Upper lobe of left lung (tissue), 6 donors: ENCODE measurements around the gene UMAD1. TPM values are rescaled to one million over a fixed set of nuclear protein-coding genes. Genes with fewer than 3 reads are reported as not detected.

Source experiments
- ATAC-seq, 2 donors: fragments of 200-7000 bp; cut with Tn5 transposase; one replicate each; pipeline ENCODE4 v1.9.1; 2022; ENCODE audit warnings: mild to moderate bottlenecking in 2 of 2, moderate library complexity in 2 of 2; ENCODE audit not compliant: low FRiP score in 2 of 2
- DNase-seq, 2 donors: peaks; one replicate each; pipeline ENCODE4 v3.0.0-alpha.2; 2019 to 2020
- H3K27ac ChIP-seq, 4 donors: fragments of 200-600 bp; sonication (generic); one replicate each; pipeline ENCODE4 v1.5.1; 2016 to 2019
- H3K27me3 ChIP-seq, 4 donors: fragments of 200-600 bp; sonication (generic); one replicate each; pipeline ENCODE4 v1.5.1; 2017 to 2019
- H3K36me3 ChIP-seq, 4 donors: fragments of 200-600 bp; sonication (generic); one replicate each; pipeline ENCODE4 v1.5.1; 2016 to 2019
- H3K4me1 ChIP-seq, 4 donors: fragments of 200-600 bp; sonication (generic); one replicate each; pipeline ENCODE4 v1.5.1; 2018 to 2019
- H3K4me3 ChIP-seq, 4 donors: fragments of 200-600 bp; sonication (generic); one replicate each; pipeline ENCODE4 v1.5.1; 2017 to 2019; ENCODE audit warnings: mild to moderate bottlenecking in 2 of 4, moderate library complexity in 1 of 4
- H3K9me3 ChIP-seq, 4 donors: fragments of 200-600 bp; sonication (generic); one replicate each; pipeline ENCODE4 v1.5.1; 2018 to 2019
- EP300 ChIP-seq, 4 donors: sonication (generic); formaldehyde crosslinking; IDR thresholded peaks; one replicate each; pipeline ENCODE4 v1.5.1; 2017; ENCODE audit warnings: antibody characterized with exemption in 4 of 4, control low read depth in 2 of 4
- POLR2A ChIP-seq, 4 donors: fragments of 450-650 bp; IDR thresholded peaks; one replicate each; pipeline ENCODE4 v1.5.1; 2016 to 2017; ENCODE audit warnings: antibody characterized with exemption in 4 of 4, mild to moderate bottlenecking in 2 of 4
- POLR2AphosphoS5 ChIP-seq, 2 donors: sonication (generic); formaldehyde crosslinking; IDR thresholded peaks; one replicate each; pipeline ENCODE4 v1.5.1; 2017; ENCODE audit warnings: antibody characterized with exemption in 2 of 2
- WGBS, 2 donors: methylation state at CpG; one replicate each; pipeline ENCODE4 v1.1.5; 2017 to 2018; 5-methylcytosine and 5-hydroxymethylcytosine counted together
- total RNA-seq, 6 donors: library from RNA; depleted of rRNA in 4 of 6; stranded (reverse); fragments of >200 nt in 4 of 6; gene quantifications; one replicate each; pipeline versions ENCODE4 v1.1.0 to v1.2.1, GENCODE V29; 2016 to 2021
- TF ChIP-seq, protein P1 (sequence below), 6 experiments: fragments of 450-650 bp in 4 of 6; fragments of 200-600 bp in 2 of 6; sonication (generic) in 2 of 6; IDR thresholded peaks; one replicate each; pipeline ENCODE4 v1.5.1; 2016 to 2019; ENCODE audit warnings: antibody characterized with exemption in 6 of 6
- donor health status: DM: no; HTN: no; CAD: no; lungs with moderate emphysema.
- donor health status: DM: no; HTN: yes; CAD: no; lungs with severe emphysema.

The UMAD1 gene
- total RNA-seq, 6 donors from 2014 or later: 8.4 to 29.7 (median 13.3) TPM

DNA sequence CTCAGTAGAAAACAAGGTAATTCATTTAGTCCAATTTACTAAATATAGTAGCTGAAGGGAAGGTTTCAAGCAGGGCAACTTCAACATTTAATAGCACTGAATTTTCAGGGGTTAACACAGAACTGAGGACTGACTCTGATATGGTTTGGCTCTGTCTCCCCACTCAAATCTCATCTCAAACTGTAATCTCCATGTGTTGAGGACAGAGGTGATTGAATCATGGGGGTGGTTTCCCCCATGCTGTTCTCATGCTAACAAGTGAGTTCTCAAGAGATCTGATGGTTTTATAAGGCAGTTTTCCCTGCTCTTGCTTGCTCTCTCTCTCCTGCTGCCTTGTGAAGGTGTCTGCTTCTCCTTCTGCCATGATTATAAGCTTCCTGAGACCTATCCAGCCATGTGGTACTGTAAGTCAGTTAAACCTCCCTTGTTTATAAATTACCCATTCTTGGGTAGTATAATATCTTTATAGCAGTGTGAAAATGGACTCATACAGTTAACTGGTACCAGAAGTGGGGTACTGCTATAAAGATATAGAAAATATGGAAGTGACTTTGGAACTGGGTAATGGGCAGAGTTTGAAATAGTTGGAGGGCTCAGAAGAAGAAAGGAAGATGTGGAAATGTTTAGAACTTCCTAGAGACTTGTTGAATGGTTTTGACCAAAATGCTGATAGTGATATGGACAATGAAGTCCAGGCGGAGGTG is 9.8 kb upstream of the UMAD1 start:
- Histone ChIP-seq H3K9me3 (no peaks in the 10 kb centered on the region), H3K4me1 (no peaks in the 10 kb centered on the region), H3K27me3 (no peaks in the 10 kb centered on the region), H3K27ac (no peak overlapping the region), H3K36me3 (peaks cover 0 to 4% (median 0%) of the 10 kb centered on the region in 4 donors), H3K4me3 (no peak overlapping the region)
- TF ChIP-seq POLR2A (IDR thresholded peaks at IDR 0.05) (no peak), EP300 (IDR thresholded peaks at IDR 0.05) (no peak), POLR2AphosphoS5 (IDR thresholded peaks at IDR 0.05) (no peak)
- TF ChIP-seq, protein P1, sequence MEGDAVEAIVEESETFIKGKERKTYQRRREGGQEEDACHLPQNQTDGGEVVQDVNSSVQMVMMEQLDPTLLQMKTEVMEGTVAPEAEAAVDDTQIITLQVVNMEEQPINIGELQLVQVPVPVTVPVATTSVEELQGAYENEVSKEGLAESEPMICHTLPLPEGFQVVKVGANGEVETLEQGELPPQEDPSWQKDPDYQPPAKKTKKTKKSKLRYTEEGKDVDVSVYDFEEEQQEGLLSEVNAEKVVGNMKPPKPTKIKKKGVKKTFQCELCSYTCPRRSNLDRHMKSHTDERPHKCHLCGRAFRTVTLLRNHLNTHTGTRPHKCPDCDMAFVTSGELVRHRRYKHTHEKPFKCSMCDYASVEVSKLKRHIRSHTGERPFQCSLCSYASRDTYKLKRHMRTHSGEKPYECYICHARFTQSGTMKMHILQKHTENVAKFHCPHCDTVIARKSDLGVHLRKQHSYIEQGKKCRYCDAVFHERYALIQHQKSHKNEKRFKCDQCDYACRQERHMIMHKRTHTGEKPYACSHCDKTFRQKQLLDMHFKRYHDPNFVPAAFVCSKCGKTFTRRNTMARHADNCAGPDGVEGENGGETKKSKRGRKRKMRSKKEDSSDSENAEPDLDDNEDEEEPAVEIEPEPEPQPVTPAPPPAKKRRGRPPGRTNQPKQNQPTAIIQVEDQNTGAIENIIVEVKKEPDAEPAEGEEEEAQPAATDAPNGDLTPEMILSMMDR (IDR thresholded peaks at IDR 0.05): no peak
- no peak for ATAC-seq
- DNase-seq: no peak
- WGBS, 2 donors: 100% methylated on average over 1 of the region's 1 CpG

DNA sequence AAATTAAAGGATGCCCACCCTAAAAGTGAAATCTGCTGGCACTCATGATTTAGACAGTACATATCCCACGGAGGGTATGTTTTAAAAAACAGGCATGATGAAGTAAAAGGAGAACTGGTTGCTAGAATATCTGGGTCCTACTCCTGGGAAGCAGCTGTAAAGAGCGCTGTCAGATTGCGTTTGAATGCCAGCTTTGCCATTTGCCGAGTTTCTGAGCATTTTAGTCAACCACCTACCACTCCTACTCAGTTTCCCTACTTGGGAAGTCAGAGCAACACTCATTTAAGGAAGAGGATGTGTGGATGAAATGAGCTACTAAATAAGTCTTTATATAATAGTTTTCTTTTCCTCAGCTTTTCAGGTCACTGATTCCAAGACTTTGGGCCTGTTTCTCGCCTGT is 1.1 kb upstream of the UMAD1 start:
- WGBS, 2 donors: 25 to 27% methylated on average over 5 of the region's 5 CpGs
- ATAC-seq: no peak
- TF ChIP-seq, protein P1 (IDR thresholded peaks at IDR 0.05): no peak
- TF ChIP-seq POLR2AphosphoS5 (IDR thresholded peaks at IDR 0.05) (no peak), EP300 (IDR thresholded peaks at IDR 0.05) (no peak), POLR2A (IDR thresholded peaks at IDR 0.05) (no peak)
- Histone ChIP-seq H3K27me3 (no peaks in the 10 kb centered on the region), H3K4me1 (peaks cover 8 to 21% (median 16%) of the 10 kb centered on the region in 4 donors), H3K4me3 (peak overlapping the region; percentile 69 to 92 (median 81)), H3K27ac (peak overlapping the region; percentile 68 to 98 (median 87)), H3K9me3 (no peaks in the 10 kb centered on the region), H3K36me3 (peaks cover 0 to 19% (median 0%) of the 10 kb centered on the region in 4 donors)
- no peak for DNase-seq

DNA sequence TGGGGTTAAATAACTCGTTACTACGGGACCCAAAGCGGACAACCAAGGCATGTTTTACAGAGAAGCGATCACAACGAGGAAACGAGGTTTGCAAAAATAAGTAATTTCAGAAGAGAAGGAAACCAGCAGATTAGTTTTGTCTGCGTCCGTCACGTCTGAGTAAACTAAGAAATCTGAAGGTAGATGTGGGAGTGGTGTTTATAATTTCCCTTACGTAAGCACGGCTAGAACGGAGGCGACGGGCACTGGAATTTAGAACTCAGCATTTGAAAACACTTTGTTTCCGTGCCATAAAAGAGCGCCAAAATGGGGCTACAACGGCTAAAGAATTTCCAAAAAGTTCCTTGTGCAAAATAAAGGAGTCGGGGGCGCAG is 718 bp upstream of the UMAD1 start:
- Histone ChIP-seq H3K36me3 (peaks cover 0 to 19% (median 0%) of the 10 kb centered on the region in 4 donors), H3K4me1 (peaks cover 8 to 21% (median 16%) of the 10 kb centered on the region in 4 donors), H3K9me3 (no peaks in the 10 kb centered on the region), H3K27ac (peak overlapping the region; percentile 68 to 98 (median 87)), H3K27me3 (no peaks in the 10 kb centered on the region), H3K4me3 (peak overlapping the region; percentile 69 to 92 (median 81))
- TF ChIP-seq POLR2AphosphoS5 (IDR thresholded peaks at IDR 0.05): no peak
- TF ChIP-seq EP300 (IDR thresholded peaks at IDR 0.05): no peak
- TF ChIP-seq POLR2A (IDR thresholded peaks at IDR 0.05): no peak
- TF ChIP-seq, protein P1 (IDR thresholded peaks at IDR 0.05): no peak
- ATAC-seq (no peak), DNase-seq (no peak)
- WGBS, 2 donors: 0 to 1% methylated on average over 19 of the region's 19 CpGs

DNA sequence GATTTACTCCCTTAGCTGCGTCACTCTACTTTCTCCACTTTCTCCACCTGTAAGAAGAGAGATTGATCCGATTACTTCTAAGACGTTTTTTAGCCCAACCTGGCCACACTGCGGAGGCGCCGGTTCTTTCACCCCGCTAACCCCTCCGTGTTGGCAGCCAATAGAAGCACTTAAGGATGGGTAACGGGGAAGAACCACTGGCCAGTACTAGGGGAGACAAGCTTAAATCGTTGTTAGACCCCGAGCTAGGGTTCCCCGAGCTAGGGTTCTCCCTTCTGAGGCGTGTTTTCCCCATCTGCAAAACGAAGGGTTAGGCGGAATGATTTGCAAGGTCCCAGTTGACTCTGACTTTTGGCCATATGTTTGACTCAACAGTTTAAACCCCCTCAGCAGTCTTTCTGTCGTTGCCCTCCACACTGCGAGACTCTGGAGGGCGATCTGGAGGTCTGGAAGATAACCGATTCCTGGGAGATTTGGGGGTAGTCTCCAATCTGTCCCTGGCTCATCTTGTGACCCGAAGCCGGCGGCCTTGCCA is 644 bp downstream of the UMAD1 start:
- TF ChIP-seq, protein P1 (IDR thresholded peaks at IDR 0.05): no peak
- peak overlapping the region; percentile 69 to 84 (median 81) for H3K4me3 ChIP-seq
- peaks cover 0 to 11% (median 0%) of the 10 kb centered on the region in 4 donors for H3K36me3 ChIP-seq
- no peak for DNase-seq
- peaks cover 8 to 21% (median 16%) of the 10 kb centered on the region in 4 donors for H3K4me1 ChIP-seq
- H3K9me3 ChIP-seq: no peaks in the 10 kb centered on the region
- 8 to 13% methylated on average over 19 to 22 of the region's 22 CpGs for WGBS, 2 donors
- peak; percentile 4 to 25 for ATAC-seq
- no peaks in the 10 kb centered on the region for H3K27me3 ChIP-seq
- H3K27ac ChIP-seq: peak overlapping the region; percentile 85 to 98 (median 90)
